Iris pigment epithelial cell (primary cell): ENCODE data around the gene CH25H.
"Not testable (repeated sequence)": the region's sequence is repeated elsewhere in the genome, so short reads cannot be mapped to it uniquely, and the experiment has no call there.

Experiments used
- DNase-seq: peaks from one replicate; pipeline ENCODE4 v3.0.0-alpha.2; 2011; ENCODE audit warnings: low read depth

CH25H gene

DNA sequence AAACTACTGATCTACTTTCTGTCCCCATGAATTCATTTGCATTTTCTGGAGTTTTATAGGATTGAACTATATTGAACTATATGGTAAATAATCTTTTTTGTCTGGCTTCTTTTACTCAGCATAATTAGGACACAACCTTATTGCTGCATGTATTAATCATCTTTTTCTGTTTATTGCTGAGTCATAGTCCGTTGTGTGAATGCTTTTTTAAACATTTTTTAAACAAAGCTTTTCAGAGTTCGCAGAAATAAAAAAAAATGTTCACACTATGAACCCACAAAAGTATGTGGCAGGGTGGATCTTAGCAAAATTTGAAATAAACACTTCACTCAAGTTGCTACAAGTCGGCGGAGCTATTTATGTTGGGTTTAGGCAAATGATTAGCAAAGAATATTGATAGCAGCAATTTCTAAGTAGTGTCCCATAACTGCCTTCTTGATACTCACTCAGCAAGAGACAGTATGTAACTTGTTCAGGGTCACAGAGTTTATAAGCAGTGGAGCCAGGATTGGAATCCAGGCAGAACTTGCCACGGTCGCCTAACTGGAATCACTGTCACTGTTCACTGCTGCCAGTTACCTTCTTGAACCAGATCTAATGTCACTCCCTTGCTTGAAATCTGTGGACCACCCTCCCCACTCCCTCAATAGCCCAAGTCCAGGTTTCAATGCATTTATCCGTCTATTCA lies 5.6 kb downstream of the CH25H start:
- DNase-seq = peak; percentile 26

DNA sequence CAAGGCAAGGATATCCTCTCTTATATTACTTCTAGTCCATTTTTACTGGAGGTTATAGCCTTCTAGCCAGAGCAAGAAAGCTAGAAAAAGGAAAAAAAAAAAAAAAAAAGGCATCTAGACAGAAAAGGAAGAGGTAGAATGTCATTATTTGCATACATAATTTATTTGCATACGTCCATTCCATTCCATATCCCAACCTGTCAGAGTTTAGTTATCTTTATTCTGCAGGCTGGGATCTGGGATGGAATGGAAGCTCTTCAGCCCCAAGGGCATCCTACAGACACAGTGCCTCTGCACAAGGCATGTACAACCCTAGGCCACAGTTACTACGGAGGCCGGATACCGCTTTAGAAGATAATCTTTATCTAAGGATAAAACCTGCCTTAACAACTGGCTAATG lies 9.6 kb downstream of the CH25H start:
- DNase-seq = no peak

DNA sequence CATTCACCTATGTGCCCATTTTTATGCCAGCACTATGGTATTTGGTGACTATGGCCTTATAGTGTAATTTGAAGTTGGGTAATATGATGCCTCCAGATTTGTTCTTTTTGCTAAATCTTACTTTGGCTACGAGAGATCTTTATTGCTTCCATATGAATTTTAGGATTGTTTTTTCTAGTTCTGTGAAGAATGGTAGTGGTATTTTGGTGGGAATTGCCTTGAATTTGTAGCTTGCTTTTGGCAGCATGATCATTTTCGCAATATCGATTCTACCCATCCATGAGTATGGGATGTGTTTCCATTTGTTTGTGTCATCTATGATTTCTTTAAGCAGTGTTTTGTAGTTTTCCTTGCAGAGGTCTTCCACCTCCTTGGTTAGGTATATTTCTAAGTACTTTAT lies 15.8 kb downstream of the CH25H start:
- not testable (repeated sequence) for DNase-seq

DNA sequence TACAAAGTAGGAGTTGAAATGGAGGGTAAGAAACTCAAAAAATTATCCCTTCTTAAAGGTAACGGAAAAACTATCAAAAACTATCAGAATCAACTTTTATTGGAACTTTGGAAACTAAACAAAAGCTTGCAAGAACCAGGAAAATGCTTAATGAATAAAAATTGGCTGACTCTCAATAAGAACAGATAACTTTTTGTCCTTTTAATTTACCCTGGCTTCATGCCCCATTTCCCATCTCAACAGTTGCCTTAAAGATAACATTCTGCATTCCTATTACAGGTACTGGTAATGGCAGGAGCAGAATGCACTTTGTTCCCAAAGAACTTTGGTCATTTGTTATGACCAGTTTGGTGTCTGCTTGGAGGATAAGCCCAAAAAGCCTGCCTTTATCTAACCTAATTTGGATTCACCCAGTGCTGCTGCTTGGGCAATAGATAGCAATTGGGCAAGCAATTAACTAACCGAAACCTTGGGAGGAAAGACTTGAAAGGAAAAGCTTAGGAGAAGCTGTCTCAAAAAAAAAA lies 17.8 kb downstream of the CH25H start:
- no peak for DNase-seq

DNA sequence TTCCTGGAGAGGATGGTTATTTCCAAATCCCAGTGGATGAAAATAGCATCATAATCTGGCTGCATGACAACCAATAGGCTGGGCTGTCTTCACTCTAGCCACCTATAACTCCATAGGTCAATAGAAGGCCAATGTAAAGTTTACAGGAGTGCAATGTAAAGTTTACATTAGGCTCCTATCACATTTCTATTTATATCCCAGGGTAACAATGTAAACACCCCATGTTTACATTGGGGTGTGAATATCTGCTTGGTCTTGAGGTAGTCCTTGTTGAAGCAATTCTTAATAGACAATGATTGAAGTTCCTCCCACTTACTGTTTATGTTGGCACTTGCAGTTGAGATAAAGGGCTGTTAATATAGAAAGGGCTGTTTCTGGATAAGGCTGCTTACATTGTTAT lies 21.5 kb downstream of the CH25H start:
- no peak for DNase-seq

DNA sequence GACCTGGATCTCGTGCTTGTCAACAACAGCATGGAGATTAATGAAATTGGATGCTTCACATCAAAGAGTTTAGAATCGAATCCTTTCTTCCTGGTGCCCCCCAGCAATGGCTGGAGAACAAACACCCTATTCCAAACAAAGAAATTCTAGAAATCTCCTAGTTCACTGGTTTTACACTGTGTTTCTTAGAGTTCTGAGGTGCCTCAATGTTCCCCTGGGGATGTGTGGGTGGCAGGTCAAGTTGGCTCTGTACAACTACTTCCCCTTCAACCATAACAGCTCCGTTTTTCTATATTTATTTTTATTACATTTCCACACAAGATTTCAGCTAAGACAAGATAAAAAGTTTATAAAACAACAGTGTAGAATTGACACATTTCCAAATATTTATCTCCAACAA lies 22.5 kb downstream of the CH25H start:
- DNase-seq = no peak

DNA sequence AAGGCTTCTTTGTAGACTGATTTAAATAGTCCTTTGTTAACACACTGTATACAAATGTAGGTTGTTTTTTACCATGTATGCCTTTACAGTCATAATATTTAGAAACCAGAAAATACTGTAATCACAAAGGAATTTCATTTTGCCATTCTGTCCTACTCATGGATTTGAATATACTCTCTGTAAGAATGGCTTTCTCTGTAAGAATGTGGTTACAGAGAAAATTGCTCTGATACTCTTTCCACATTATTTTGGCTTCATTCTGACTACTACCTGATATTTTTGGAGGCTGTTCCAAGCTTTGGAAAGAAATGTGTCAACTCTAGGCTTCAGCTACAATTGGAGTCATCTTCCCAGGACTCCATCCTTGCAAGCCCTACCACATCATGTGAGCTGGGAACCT lies 23.5 kb downstream of the CH25H start:
- no peak for DNase-seq

DNA sequence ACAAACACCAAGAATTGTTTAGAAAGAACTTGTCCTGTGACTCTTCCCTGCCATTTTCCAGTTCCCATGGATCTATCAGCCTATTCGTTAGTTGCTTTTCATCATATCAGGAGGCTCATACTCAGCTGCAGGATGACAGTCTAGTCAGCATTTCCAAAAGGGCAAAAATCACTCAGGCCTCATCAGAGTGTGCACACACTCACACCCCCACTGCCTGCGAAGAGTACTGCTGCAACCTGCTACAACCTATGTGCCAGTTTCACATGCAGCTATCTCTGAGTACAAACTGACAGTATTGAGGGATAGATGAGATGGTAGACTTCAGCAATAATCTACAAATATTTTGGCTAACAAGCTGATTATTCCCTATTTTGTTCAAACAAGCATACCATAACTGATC lies 24.2 kb downstream of the CH25H start:
- DNase-seq = no peak

DNA sequence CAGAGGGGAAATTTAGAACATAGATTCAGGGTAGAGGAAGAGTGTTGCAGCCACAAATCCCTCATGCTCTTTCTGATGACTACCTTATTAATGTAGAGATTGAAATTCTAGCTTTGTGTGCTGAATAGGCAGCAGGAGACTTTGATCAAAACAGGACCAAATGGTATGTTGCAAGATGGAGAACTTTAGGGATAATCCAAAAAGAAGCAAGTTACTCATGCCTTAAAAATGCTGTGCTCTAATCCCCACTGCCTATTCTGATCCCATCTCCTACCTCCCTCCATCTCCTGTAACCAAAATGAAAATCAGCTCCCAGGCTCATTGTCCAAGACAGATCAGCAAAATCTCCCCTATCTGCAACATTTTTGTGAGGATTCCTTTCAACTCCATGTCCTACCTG lies 31.3 kb downstream of the CH25H start:
- no peak for DNase-seq

DNA sequence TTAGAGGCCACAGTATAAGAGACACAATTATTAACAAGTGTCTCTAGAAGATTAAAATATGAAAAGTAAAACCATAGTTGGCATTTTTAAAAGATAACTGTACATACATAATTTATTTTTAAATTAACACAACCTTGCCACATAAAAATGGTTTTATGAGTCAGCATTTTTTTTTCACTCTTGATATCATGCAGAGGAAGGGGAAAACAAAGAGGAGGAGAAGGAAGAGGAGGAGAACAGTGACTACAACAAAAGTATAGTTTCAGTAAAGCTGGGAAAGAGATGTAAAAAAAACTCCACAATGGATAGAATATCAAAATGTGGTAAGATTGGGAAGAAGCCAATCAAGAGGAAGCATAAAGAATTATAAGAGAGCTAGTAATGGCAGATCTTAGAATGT lies 34.0 kb downstream of the CH25H start:
- no peak for DNase-seq

DNA sequence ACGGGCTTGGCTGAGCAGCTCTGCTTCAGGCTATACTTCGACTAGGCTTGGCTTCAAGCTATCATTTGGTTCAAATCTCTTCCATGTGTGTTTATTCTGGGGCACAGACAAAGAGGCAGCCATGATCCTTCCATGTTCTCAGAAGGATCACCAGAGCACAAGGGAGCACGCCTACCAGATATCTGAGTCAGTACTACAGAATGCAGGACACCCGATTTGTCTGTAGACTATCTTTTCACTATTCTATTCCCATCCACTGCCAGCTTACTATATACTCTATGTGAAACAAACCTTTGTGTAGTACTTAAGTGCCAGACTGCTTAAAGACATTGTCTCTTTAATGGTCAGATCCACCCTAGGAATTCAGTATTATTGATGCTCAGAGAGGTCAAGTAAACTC lies 35.1 kb downstream of the CH25H start:
- DNase-seq = no peak

DNA sequence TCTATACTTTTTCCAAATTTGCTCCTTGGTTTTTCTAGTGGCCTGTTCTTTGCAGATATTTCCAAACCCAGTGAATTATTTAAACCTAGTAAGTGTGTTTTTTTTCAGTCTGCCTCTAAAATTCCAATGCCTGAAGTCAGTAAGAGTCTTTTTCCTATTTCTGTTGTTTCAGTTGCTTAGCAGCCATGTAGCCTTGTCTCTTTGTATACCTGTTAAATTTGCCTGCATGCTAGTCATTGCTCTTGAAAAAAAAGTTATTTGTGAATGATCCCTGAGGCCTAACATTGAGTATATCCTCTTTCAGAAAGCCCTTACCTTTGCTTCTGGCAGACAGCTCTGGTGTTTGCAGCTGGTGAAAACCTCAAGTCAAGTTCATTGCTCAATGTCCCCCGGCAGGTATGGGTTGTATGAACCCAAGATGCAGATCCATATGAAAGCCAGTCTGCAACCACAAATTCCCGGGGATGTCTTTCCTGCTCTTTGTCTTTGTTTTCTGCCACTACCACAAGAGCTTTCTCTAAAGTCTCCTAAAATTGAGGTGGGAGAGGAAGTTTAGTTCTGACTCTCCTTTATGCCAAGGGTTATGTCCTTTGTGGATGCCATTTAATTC lies 35.7 kb downstream of the CH25H start:
- DNase-seq = no peak

DNA sequence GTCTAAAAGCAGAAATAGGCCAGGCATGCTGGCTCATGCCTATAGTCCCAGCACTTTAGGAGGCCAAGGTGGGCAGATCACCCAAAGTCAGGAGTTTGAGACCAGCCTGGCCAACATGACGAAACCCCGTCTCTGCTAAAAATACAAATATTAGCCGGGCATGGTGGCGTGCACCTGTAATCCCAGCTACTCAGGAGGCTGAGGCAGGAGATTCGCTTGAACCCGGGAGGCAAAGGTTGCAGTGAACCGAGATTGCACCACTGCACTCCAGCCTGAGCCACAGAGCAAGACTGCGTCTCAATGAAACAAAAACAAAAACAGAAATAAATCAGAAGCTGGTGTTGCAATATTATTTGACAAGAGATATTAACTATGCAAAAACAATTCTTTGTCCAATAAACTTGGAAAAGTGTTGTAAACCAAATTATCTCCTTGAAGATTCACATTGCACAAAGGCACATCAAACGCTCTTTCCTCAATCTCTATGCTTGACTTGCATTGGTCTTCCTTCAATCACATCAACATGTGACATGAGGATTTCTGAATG lies 38.7 kb downstream of the CH25H start:
- DNase-seq = not testable (repeated sequence)

DNA sequence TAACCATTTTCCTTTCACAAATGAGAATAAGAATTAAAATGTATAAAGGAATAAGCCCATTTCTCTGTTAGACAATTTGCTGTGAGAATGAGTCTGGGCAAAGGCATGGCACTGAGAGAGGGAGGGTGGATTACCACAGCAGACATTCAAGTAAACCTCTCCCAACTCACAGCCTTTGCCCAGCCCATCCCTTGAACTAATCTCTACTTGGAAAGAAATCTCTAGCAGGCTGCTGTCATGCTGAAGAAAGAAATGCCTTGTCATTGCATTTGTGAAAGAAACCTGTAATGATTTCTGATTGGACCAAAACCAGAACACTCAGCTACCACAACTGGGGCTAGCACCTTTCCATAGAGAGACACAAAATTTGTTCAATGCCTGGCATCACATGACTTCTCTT lies 39.2 kb downstream of the CH25H start:
- no peak for DNase-seq

DNA sequence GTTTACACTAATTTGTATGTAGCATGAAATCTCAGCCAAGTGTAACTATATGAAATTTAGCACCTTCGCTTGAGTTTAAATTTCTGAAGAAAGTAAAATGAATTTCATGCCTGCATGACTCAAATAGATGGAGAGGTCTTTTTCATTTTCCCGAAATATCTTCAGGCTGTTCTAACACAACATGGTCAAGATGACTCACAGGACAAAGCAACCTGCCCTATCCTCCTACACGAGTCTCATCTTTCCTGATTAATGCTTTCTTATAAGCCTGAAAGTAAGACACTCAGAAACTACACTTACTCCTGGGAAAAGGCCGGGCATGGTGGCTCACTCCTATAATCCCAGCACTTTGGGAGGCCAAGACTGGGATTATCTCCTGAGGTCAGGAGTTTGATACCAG lies 41.2 kb downstream of the CH25H start:
- DNase-seq = no peak

DNA sequence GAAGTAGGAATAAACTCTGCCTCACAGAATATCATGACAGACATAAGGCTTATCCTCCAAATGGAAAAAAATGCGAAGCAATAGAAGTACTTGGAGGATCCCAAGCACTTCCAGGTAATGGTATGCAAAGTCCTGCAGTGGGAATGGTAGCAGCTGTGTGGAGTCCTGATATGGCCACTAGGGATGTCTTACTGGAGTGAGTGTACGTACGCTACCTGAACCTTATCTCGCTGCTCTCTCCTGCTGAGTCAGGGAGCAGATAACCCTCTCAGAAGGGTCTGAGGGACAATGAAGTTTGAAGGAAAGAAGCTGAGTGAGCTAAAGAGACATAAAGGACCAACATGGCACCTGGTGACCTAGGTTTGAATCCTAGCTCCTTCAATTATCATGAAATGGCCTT lies 42.2 kb downstream of the CH25H start:
- DNase-seq = no peak

DNA sequence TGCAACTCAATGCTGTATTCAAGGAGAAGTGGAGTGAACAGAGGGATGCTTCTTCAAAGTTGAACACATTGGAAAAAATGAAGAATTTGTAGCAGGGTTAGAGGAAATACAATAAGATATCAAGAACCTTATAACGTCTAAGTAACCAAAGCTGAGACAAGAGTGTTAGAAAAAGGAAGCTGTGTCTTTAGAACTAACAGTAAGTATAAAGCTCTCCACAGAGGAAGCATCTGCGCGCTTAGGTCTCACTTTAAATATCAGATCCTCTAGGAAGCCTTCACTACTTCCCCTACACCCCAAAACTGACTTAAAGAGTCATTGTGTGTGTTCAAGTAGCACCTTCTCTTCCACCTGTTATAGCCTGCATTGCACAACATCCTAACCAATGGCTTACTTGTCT lies 43.0 kb downstream of the CH25H start:
- no peak for DNase-seq

DNA sequence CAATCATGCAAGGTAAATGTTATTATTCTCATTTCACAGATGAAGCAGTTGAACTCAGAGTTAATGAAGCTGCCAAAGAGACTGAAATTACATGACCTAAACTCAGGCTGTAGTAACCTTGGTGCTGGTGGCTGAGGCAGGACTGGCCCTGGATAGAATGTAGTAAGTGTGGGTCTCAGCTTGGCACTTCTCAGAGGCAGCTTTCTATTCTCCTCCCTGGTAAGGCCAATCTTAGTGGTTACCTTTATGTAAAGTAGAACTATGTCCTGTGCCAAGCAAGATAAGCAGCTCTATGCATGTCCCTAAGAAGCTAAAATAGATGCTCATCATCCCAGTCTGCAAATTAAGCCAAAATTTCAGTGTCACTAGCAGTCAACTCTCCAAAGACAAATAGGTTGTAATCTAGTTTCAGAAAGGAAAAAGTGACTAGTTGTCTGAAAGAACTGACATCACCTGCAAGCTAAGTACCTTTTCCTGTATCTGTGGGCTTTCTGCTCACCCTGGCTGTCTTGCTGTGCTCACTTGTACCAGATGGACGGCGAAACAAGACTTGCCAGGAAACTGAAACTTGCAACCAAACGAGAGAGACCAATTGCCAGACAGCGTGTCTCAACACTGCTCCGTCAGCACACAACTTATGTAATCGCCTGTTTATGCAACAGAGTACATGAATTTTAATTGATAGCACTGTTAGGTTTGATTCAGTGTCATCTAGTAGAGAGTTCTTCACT lies 43.7 kb downstream of the CH25H start:
- no peak for DNase-seq

DNA sequence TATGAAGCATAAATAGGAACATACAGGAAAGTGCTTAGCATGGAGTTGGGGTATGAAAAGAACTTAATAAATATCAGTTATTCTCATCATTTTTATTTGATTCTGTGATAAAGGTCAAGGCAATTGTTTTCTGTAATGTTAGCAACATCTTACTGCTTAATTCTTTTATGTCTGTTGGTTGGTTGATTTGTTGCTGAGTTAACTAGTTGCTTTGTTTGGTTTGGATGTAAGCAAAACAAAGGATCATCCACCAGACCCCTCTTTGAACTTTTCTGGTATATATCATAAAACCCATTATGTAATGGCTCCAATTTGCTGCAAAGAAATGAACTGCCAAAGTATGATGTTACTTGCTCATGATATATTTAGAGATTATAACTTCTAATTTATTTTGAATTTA lies 44.5 kb downstream of the CH25H start:
- no peak for DNase-seq

DNA sequence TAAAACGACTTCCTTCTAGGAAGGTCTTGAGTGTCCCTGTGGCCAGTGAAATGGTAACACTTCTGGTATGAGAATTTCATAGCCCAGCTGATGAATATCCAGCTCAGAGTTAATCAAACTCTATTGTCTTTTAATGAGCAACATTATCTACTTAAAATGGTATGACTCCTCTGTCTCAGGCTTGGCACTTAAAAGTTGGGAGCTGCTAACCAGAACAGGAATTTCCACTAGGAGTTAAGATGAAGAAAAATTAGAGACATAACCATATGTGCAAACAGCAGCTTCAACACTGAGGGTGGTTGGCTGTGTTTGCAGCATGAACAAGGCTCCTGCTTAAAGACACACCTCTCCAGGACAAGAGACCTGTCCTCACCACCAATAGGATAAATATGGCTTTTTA lies 46.8 kb downstream of the CH25H start:
- no peak for DNase-seq

DNA sequence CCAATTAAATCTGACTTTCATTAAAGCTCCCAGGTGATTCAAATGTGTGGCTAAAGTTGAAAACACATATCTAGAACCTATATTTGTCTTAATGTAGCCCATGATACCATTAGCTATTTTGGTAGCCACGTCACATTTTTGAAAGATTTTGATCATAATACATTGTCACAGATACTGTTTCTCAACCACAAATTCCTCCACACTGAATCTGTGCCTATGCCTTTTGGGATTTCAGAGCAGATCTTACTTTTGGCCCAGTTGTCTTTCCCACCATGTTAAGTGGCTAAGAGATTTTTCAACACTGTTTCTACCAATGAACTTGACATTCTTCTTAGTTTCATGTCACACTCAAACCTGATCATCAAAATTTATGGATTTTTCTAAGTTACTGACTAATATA lies 47.4 kb downstream of the CH25H start:
- no peak for DNase-seq

DNA sequence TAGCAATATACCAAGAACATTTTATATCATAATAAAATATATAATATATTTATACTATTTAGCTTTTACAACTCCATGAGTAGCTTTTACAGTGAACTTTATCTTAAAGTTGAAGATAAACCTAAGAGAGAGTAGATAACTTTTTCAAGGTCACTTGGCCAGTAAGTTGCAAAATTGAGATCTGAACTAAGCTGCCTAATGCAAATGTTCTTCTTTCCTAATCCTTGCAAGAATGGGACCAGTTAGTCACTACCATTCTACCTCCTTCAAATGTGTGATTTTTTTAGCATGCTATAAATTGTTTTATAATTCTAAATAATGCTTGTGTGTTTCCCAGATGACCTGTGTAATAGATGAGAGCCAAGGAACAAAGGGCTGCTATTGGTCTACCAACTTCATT lies 47.8 kb downstream of the CH25H start:
- DNase-seq = no peak

DNA sequence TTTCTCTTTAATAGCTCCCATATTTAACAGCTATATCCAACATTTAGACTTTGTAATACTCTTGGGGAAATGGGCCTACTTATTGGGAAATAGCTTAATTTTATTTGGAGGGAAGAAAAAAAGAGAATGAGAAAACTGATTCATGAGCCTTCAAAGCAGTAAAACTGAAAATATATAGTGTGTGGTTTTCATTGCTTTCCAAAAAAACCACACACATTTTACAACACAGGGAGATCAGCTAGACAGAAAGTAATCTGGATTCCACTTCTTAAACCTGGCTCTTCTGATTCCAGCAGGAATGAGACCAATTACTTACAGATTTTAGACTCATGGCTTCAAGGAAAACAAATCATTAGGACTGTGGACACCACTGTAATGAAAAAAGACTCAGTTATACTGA lies 48.7 kb downstream of the CH25H start:
- DNase-seq = peak; percentile 8
